ENCODE data around the gene HDHD5.

Gene HDHD5

GRCh38 chr22:17118342-17118741, 40.7 kb downstream of the HDHD5 start:
- no peak for FAIRE-seq

GRCh38 chr22:17117890-17118289, 41.2 kb downstream of the HDHD5 start:
- FAIRE-seq = no peak

GRCh38 chr22:17117400-17117799, 41.7 kb downstream of the HDHD5 start:
- FAIRE-seq = no peak

- no peak for FAIRE-seq
Measured at GRCh38 chr22:17116572-17117330, 42.3 kb downstream of the HDHD5 start.

- FAIRE-seq = no peak
Measured at GRCh38 chr22:17115945-17116565, 43.0 kb downstream of the HDHD5 start.

GRCh38 chr22:17115236-17115635, 43.8 kb downstream of the HDHD5 start:
- no peak for FAIRE-seq

- no peak for FAIRE-seq
Measured at GRCh38 chr22:17114898-17115235, 44.2 kb downstream of the HDHD5 start.

- FAIRE-seq = no peak
Measured at GRCh38 chr22:17114173-17114897, 44.7 kb downstream of the HDHD5 start.

- no peak for FAIRE-seq
Measured at GRCh38 chr22:17113600-17113999, 45.5 kb downstream of the HDHD5 start.

- no peak for FAIRE-seq
Measured at GRCh38 chr22:17112491-17113042, 46.5 kb downstream of the HDHD5 start.

GRCh38 chr22:17110791-17111550, 48.1 kb downstream of the HDHD5 start:
- no peak for FAIRE-seq

GRCh38 chr22:17109976-17110375, 49.1 kb downstream of the HDHD5 start:
- no peak for FAIRE-seq

GRCh38 chr22:17109113-17109865, 49.8 kb downstream of the HDHD5 start:
- FAIRE-seq = no peak

- FAIRE-seq = no peak
Measured at GRCh38 chr22:17108256-17109112, 50.6 kb downstream of the HDHD5 start.

- no peak for FAIRE-seq
Measured at GRCh38 chr22:17107547-17107810, 51.6 kb downstream of the HDHD5 start.

- FAIRE-seq = no peak
Measured at GRCh38 chr22:17106785-17107546, 52.1 kb downstream of the HDHD5 start.

- no peak for FAIRE-seq
Measured at GRCh38 chr22:17106161-17106784, 52.8 kb downstream of the HDHD5 start.

GRCh38 chr22:17105143-17106129, 53.6 kb downstream of the HDHD5 start:
- FAIRE-seq = no peak

Data from islet of Langerhans (tissue), 1 donor.